Rectal smooth muscle tissue (tissue), 1 donor: ENCODE data around the gene MARCKS.

Source experiments
- H3K27ac ChIP-seq: one replicate; pipeline ENCODE4 v1.7.0; 2013; ENCODE audit warnings: low read depth, low read length, inconsistent platforms
- H3K27me3 ChIP-seq: one replicate; pipeline ENCODE4 v1.7.0; 2013; ENCODE audit warnings: low read length; ENCODE audit not compliant: control insufficient read depth, insufficient read depth
- H3K36me3 ChIP-seq: one replicate; pipeline ENCODE4 v1.7.0; 2013; ENCODE audit warnings: low read length; ENCODE audit not compliant: control insufficient read depth, insufficient read depth
- H3K4me1 ChIP-seq: one replicate; pipeline ENCODE4 v1.7.0; 2013; ENCODE audit warnings: low read length; ENCODE audit not compliant: control insufficient read depth, insufficient read depth
- H3K4me3 ChIP-seq: one replicate; pipeline ENCODE4 v1.7.0; 2013; ENCODE audit warnings: low read length
- H3K9ac ChIP-seq: one replicate; pipeline ENCODE4 v1.7.0; 2013; ENCODE audit warnings: low read length

Gene MARCKS

DNA sequence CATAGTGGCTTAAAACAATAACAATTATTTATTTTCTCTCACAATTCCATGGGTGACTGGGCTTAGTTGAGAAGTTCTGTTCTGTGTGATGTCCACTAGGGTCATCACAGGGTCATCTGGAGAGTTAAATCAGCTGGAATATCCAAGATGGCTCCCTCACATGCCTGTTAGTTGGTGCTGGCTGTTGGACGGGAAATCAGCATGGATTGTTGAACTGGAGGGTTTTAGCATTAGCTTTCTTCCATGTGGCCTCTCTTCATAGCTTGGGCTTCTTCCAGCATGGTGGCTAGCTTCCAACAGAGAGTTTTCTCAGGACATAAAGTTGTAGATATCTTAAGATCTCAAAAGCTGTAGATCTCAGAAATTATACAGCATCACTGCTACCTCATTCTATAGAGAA lies 19.6 kb downstream of the MARCKS start:
- Histone ChIP-seq H3K27me3 (no peaks in the 10 kb centered on the region), H3K9ac (no peak overlapping the region), H3K27ac (no peak overlapping the region), H3K36me3 (no peaks in the 10 kb centered on the region), H3K4me1 (no peaks in the 10 kb centered on the region), H3K4me3 (no peak overlapping the region)

DNA sequence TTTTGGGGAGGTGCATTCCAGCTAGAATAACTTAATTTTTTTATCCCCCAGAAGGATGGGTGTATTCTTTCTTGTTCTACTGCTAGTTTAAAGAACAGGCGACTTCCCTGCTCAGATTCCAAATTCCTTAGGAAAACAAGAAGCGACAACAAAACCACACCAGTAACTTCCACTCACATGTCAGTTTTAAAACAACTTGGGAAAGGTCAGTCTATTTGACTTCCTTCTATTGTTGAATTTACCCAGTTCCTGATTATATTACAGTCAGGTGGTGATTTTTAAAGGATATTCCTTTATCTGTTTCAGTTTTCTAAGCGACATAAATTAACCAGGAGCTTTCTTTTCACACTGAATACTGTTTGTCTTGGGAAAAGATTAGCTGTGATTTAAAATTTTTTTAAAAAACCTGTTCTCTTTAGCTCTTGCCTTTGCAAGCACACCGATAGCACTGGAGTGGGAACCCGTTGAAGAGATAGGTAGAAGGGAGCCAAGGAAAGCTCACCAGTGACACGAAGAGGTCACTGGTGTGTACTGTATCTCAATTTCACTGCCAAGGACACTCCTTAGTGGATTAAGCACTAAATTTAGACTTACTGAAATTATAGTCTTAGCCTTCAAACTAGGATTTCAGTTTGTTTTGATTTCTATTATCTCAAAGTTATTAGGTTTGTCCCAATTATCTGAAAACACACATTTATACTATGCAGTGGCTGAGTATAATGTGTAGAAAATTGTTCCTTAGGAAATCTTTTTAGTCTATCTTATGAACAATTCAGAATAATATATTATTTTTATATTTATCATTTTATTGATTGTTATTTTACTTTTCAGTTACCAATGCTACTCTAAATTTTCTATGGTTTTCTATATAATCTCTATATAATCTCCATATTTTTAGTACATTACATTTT lies 22.3 kb downstream of the MARCKS start:
- Histone ChIP-seq H3K9ac (no peak overlapping the region), H3K27ac (no peak overlapping the region), H3K4me1 (no peaks in the 10 kb centered on the region), H3K27me3 (no peaks in the 10 kb centered on the region), H3K4me3 (peak overlapping the region; percentile 5), H3K36me3 (no peaks in the 10 kb centered on the region)

GRCh38 chr6:113881478-113881980 lies 24.4 kb downstream of the MARCKS start:
- Histone ChIP-seq H3K4me3 (no peak overlapping the region), H3K9ac (no peak overlapping the region), H3K27ac (no peak overlapping the region), H3K4me1 (no peaks in the 10 kb centered on the region), H3K36me3 (no peaks in the 10 kb centered on the region), H3K27me3 (no peaks in the 10 kb centered on the region)

GRCh38 chr6:113882336-113883022 lies 25.3 kb downstream of the MARCKS start:
- Histone ChIP-seq H3K4me3 (no peak overlapping the region), H3K27me3 (no peaks in the 10 kb centered on the region), H3K27ac (no peak overlapping the region), H3K36me3 (no peaks in the 10 kb centered on the region), H3K4me1 (no peaks in the 10 kb centered on the region), H3K9ac (no peak overlapping the region)

GRCh38 chr6:113884011-113884410 lies 26.9 kb downstream of the MARCKS start:
- Histone ChIP-seq H3K36me3 (no peaks in the 10 kb centered on the region), H3K4me3 (no peak overlapping the region)

DNA sequence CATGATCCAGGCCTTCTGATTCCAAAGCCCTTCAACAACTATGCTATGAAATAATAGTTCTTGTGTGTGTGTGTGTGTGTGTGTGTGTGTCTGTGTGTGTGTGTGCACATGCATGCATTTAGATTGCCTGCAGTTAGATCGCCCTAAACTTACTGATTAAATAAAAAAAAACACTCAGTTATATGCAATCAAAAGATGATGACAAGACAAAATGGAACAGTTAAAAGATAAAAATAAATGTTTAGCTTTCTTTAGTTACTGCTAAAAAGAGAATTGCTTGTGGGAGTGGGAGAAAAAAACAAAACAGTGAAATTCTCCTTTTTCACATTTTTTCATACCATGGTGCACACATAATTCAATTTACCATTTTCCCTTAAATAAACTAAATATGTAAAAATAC lies 29.4 kb downstream of the MARCKS start:
- H3K4me1 ChIP-seq, result no peaks in the 10 kb centered on the region
- no peak overlapping the region for H3K9ac ChIP-seq
- H3K27me3 ChIP-seq, result no peaks in the 10 kb centered on the region
- no peaks in the 10 kb centered on the region for H3K36me3 ChIP-seq
- no peak overlapping the region for H3K27ac ChIP-seq
- no peak overlapping the region for H3K4me3 ChIP-seq

More at GRCh38 chr6:113884011-113884410, 26.9 kb downstream of the MARCKS start:
- Histone ChIP-seq H3K27ac (no peak overlapping the region), H3K4me1 (no peaks in the 10 kb centered on the region), H3K27me3 (no peaks in the 10 kb centered on the region), H3K9ac (no peak overlapping the region)

GRCh38 chr6:113888493-113888892 lies 31.3 kb downstream of the MARCKS start:
- Histone ChIP-seq H3K4me1 (no peaks in the 10 kb centered on the region), H3K27me3 (no peaks in the 10 kb centered on the region), H3K27ac (no peak overlapping the region), H3K36me3 (no peaks in the 10 kb centered on the region), H3K9ac (no peak overlapping the region), H3K4me3 (no peak overlapping the region)

GRCh38 chr6:113888956-113889630 lies 31.9 kb downstream of the MARCKS start:
- no peaks in the 10 kb centered on the region for H3K4me1 ChIP-seq
- no peaks in the 10 kb centered on the region for H3K36me3 ChIP-seq
- no peak overlapping the region for H3K27ac ChIP-seq

DNA sequence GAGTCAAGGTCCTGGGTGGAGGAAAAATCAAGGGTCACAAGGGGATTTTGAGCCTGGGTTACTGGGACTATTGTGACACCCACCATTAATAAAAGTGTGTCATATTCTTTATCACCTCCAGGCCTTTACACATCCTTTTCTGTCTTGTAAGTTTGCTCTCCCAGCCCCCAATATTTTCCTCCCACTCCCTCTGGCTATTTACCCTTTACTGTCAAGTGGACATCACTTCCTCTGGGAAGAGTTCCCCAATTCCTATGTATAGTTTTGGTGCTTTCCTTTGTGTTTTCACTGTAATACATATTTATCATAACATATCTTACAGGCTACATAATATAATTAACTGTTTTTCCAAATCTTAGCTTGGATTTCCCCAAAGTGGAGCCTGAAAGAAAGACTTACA lies 36.3 kb downstream of the MARCKS start:
- Histone ChIP-seq H3K36me3 (no peaks in the 10 kb centered on the region), H3K4me1 (peaks cover 2% of the 10 kb centered on the region), H3K9ac (no peak overlapping the region), H3K27me3 (no peaks in the 10 kb centered on the region), H3K27ac (no peak overlapping the region), H3K4me3 (no peak overlapping the region)

More at GRCh38 chr6:113888956-113889630, 31.9 kb downstream of the MARCKS start:
- Histone ChIP-seq H3K27me3 (no peaks in the 10 kb centered on the region), H3K4me3 (no peak overlapping the region), H3K9ac (no peak overlapping the region)

DNA sequence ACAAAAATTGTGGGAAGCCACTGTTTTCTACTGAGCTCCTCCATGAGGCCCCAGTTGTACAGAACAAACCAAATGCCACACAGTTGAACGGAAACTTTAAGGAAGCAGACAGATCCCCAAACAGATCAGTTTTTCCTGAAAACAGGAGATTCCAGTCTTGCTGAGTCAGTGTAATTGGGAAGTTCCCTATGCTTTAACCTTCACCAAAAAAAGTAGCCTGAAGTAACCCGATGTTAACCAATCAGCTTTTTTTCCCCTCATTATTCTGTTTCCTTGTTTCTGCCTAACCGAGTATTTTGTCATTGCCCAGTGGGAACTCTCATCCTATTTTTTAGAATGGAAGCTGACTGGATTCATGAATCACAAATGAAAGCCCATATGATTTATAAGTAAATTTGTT lies 36.7 kb downstream of the MARCKS start:
- no peaks in the 10 kb centered on the region for H3K27me3 ChIP-seq
- H3K36me3 ChIP-seq, result no peaks in the 10 kb centered on the region
- H3K4me1 ChIP-seq, result peaks cover 2% of the 10 kb centered on the region
- no peak overlapping the region for H3K27ac ChIP-seq
- H3K4me3 ChIP-seq, result no peak overlapping the region
- no peak overlapping the region for H3K9ac ChIP-seq

DNA sequence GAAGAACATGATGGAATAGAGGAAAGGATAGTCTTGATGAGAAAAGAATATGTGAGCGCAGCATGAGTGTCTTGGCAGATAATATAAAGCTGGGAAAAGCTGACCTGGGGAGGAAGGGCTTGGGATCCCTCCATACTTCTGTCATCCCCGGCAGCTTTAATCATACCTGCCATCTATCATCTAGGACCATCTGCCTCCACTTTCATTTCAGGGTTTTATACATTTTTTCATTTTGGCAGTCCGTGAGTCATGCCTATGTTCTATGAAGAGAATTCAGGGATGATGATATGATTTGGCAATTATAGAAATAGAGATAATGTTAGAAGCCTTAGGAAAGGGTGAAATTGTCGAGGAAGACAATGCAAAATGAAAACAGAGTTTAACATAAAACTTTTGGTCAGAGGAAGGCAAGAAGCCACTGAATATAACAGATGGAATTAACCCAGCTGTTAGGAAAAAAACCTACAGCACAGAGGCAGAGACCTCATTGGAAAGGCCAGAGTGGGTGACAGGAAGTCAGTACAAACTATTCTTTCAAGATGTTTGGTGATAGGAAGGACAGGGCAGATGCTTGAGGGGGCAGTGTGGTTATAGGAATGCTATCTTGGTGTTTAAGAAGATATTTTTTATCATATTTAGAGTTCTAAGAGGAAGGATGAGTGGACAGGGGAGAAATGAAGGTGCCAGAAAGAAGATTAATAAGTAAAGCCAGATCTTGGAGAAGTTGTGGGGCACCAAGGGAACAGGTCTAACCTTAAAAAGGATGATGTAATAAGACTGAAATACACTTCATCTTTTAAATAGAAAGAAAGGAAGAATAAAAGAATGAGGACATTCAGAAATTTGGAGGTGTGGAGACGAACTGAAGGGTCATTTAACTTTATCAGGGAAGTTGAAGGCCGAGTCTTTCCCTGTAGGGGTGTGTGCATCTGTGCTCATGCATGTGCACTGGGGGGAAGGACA lies 37.8 kb downstream of the MARCKS start:
- H3K36me3 ChIP-seq, result no peaks in the 10 kb centered on the region

More for the DNA sequence above, 37.8 kb downstream of the MARCKS start:
- H3K27ac ChIP-seq, result no peak overlapping the region
- no peak overlapping the region for H3K4me3 ChIP-seq
- H3K9ac ChIP-seq, result no peak overlapping the region
- peaks cover 2% of the 10 kb centered on the region for H3K4me1 ChIP-seq
- no peaks in the 10 kb centered on the region for H3K27me3 ChIP-seq
